Measurements from ENCODE around the gene PRDM16.
A peak's percentile ranks its signal among the peaks of the same experiment; 100 is the strongest.

The PRDM16 gene

GRCh38 chr1:3031401-3032221 is 37.4 kb upstream of the PRDM16 start:
- ATAC-seq (ENCODE audit: insufficient read depth, low read depth) (no peak), DNase-seq (no peak)
- no peaks in the 10 kb centered on the region for H3K9me3 ChIP-seq (ENCODE audit: insufficient read depth, low read length, severe bottlenecking)
- H3K79me2 ChIP-seq (ENCODE audit: insufficient read depth, low read length): no peaks in the 10 kb centered on the region
- H3K4me1 ChIP-seq (ENCODE audit: insufficient read depth, low read length): peaks cover 21% of the 10 kb centered on the region
- no peaks in the 10 kb centered on the region for H3K27me3 ChIP-seq (ENCODE audit: insufficient read depth, low read length, poor library complexity)
- 0 out of 2 replicates have a peak, but pooled peaks cover 4% of the 10 kb centered on the region for H4K20me1 ChIP-seq (ENCODE audit: insufficient read depth, low read length)
- H3K27ac ChIP-seq (ENCODE audit: low read length): no peak overlapping the region
- no peak overlapping the region for H2AFZ ChIP-seq (ENCODE audit: low read depth, low read length)
- H3K36me3 ChIP-seq (ENCODE audit: insufficient read depth, low read length): no peaks in the 10 kb centered on the region
- no peak overlapping the region for H3K4me2 ChIP-seq (ENCODE audit: insufficient read depth, low read length)
- H3K9ac ChIP-seq (ENCODE audit: low read depth, low read length): no peak overlapping the region
- H3K4me3 ChIP-seq (ENCODE audit: low read depth in 1 of 2, low read length in 2 of 2): no peak overlapping the region
- TF ChIP-seq CTCF (IDR thresholded peaks at IDR 0.05; ENCODE audit: borderline replicate concordance, extremely low read depth, low read length, poor library complexity, severe bottlenecking) (no peak), EZH2 (IDR thresholded peaks at IDR 0.05; ENCODE audit: borderline replicate concordance, low read depth, low read length, severe bottlenecking) (no peak)

DNA sequence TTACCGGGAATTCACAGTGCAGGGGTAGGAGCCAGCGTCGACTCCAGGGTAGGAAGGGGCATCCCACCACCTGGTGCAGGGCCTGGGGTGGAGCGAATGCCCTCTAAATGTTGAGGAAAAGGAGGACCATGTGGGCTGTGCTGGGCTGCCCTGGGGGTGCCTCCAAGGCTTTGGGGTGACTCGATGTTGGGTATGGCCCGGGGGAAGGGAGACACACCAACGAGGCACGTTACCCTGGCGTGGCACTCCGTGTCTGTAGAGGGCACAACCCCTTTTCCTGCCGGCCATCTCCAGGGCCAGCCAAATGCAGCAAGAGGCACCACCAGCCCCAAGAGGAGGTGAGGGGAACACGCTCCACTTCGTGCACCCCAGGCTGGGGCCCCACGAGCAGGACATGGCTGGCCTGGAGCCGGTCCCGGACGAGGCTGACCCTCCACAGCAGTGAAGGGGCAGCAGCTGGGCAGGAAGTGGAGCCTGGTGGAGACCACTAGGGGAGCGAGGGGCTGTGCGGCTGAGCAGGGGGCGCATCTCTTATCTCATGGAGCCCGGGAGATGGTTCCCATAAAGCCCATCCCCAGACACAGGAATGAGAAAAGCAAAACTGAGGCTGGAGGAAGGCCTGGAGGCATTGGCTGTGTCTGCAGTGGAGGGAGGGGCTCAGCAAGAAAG is 36.5 kb upstream of the PRDM16 start:
- TF ChIP-seq EZH2 (IDR thresholded peaks at IDR 0.05; ENCODE audit: borderline replicate concordance, low read depth, low read length, severe bottlenecking) (no peak), CTCF (IDR thresholded peaks at IDR 0.05; ENCODE audit: borderline replicate concordance, extremely low read depth, low read length, poor library complexity, severe bottlenecking) (no peak)
- DNase-seq (no peak), ATAC-seq (ENCODE audit: insufficient read depth, low read depth) (peak; percentile 5; the same call in 1 of the 3 replicates)
- H4K20me1 ChIP-seq (ENCODE audit: insufficient read depth, low read length): peaks cover 6% of the 10 kb centered on the region; the same call in 1 of the 2 replicates
- H3K27me3 ChIP-seq (ENCODE audit: insufficient read depth, low read length, poor library complexity): no peaks in the 10 kb centered on the region
- H3K9me3 ChIP-seq (ENCODE audit: insufficient read depth, low read length, severe bottlenecking): no peaks in the 10 kb centered on the region
- no peaks in the 10 kb centered on the region for H3K36me3 ChIP-seq (ENCODE audit: insufficient read depth, low read length)
- no peak overlapping the region for H3K4me3 ChIP-seq (ENCODE audit: low read depth in 1 of 2, low read length in 2 of 2)
- H3K9ac ChIP-seq (ENCODE audit: low read depth, low read length): no peak overlapping the region
- peak overlapping the region; percentile 39 for H3K4me2 ChIP-seq (ENCODE audit: insufficient read depth, low read length)
- H3K79me2 ChIP-seq (ENCODE audit: insufficient read depth, low read length): no peaks in the 10 kb centered on the region
- H2AFZ ChIP-seq (ENCODE audit: low read depth, low read length): 0 out of 2 replicates have a peak overlapping the region, but pooled peaks have one; percentile 13
- H3K27ac ChIP-seq (ENCODE audit: low read length): no peak overlapping the region
- H3K4me1 ChIP-seq (ENCODE audit: insufficient read depth, low read length): peaks cover 21% of the 10 kb centered on the region

- DNase-seq (peak; percentile 79), ATAC-seq (ENCODE audit: insufficient read depth, low read depth) (peak; percentile 88)
- H3K27me3 ChIP-seq (ENCODE audit: insufficient read depth, low read length, poor library complexity): no peaks in the 10 kb centered on the region
- peaks cover 21% of the 10 kb centered on the region for H3K4me1 ChIP-seq (ENCODE audit: insufficient read depth, low read length)
- no peaks in the 10 kb centered on the region for H3K79me2 ChIP-seq (ENCODE audit: insufficient read depth, low read length)
- peaks cover 8% of the 10 kb centered on the region; the same call in 1 of the 2 replicates for H4K20me1 ChIP-seq (ENCODE audit: insufficient read depth, low read length)
- H3K4me3 ChIP-seq (ENCODE audit: low read depth in 1 of 2, low read length in 2 of 2): peak overlapping the region in 1 of 2 experiments; percentile 21; a peak in 1 of 4 replicates
- TF ChIP-seq EZH2 (IDR thresholded peaks at IDR 0.05; ENCODE audit: borderline replicate concordance, low read depth, low read length, severe bottlenecking) (no peak), CTCF (IDR thresholded peaks at IDR 0.05; ENCODE audit: borderline replicate concordance, extremely low read depth, low read length, poor library complexity, severe bottlenecking) (no peak)
- no peak overlapping the region for H3K9ac ChIP-seq (ENCODE audit: low read depth, low read length)
- no peaks in the 10 kb centered on the region for H3K36me3 ChIP-seq (ENCODE audit: insufficient read depth, low read length)
- no peak overlapping the region for H3K27ac ChIP-seq (ENCODE audit: low read length)
- 0 out of 2 replicates have a peak overlapping the region, but pooled peaks have one; percentile 13 for H2AFZ ChIP-seq (ENCODE audit: low read depth, low read length)
- peak overlapping the region; percentile 40 for H3K4me2 ChIP-seq (ENCODE audit: insufficient read depth, low read length)
- no peaks in the 10 kb centered on the region for H3K9me3 ChIP-seq (ENCODE audit: insufficient read depth, low read length, severe bottlenecking)
These were observed 35.8 kb upstream of the PRDM16 start for GRCh38 chr1:3033040-3033789.
